Inflammatory macrophage treated with lipopolysaccharide for 1 hour (primary cell): ENCODE results near the gene TAS2R20.
"Not testable (repeated sequence)": the region's sequence is repeated elsewhere in the genome, so short reads cannot be mapped to it uniquely, and the experiment has no call there.

Source experiments
- DNase-seq, 2 donors: peaks; one replicate each; pipeline ENCODE4 v3.0.0-alpha.2; 2020 to 2022

Gene TAS2R20, protein sequence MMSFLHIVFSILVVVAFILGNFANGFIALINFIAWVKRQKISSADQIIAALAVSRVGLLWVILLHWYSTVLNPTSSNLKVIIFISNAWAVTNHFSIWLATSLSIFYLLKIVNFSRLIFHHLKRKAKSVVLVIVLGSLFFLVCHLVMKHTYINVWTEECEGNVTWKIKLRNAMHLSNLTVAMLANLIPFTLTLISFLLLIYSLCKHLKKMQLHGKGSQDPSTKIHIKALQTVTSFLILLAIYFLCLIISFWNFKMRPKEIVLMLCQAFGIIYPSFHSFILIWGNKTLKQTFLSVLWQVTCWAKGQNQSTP

DNA sequence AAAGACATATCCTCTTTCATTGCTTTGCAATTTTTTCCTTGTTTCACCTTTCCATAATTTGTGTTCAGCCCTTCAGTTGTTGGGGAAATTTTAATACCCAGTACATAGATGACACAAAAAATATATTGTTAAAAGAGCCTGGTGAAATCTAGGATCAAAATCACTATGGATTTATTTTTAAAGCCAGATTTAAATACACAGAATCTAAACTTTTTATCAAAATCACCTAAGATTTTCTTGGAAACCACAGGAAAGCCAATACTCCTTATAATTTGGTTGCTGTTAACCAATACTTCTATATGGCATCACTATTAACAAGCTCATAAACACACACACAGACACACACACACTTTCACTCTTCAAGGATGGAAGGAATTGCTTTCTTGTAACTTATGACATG lies at the start of gene TAS2R20:
TAS2R20 (minus strand) TSS at position 101 of the 400 bp plus-strand sequence. CDS start 429 bp downstream, outside the sequence.
- DNase-seq = no peak

DNA sequence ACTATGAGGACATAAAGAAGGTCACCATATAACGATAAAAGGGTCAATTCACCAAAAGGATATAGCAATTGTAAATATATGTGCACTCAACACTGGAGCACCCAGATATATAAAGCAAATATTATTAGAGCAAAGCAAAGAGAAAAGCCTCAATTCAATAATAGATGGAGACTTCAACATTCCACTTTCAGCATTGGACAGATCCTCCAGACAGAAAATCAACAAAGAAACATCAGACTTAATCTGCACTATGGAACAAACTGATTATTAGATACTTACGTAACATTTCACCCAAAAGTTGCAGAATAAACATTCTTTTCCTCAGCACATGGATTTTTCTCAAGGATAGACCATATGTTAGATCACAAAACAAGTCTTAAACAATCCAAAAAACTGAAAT lies 43.3 kb upstream of the TAS2R20 start:
- DNase-seq = not testable (repeated sequence)

DNA sequence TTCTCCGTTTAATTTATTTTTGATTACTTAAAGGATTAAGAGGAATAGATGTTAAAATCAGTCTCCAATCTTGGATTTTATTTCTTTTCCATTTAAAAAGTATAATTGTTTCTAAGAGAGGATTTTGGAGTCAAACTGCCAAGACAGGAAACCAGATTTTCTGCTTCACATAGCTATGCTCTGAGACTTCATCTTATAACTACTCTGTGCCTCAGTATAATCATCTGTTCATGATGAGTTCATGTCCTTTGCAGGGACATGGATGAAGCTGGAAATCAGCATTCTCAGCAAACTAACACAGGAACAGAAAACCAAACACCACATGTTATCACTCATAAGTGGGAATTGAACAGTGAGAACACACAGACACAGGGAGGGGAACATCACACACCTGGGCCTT lies 42.1 kb upstream of the TAS2R20 start:
- DNase-seq = no peak

DNA sequence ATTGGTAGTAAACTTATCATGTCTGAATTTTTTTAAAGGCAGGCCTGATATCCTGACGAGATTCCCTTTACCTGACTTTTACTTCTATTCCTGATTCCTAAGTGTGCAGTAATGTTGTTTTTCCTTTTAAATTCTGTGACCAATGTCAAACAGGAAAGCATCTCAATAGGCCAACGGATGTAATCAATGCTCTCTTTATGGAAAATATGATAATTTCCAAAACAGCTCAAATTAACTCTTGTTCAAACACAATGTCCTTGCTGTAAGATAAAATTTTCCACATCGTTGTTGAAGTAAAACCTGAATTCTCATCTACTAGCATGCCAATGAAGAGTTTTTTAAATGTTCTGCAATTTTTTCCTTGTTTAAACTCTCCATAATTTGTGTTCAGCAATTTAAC lies 41.1 kb upstream of the TAS2R20 start:
- DNase-seq = no peak

DNA sequence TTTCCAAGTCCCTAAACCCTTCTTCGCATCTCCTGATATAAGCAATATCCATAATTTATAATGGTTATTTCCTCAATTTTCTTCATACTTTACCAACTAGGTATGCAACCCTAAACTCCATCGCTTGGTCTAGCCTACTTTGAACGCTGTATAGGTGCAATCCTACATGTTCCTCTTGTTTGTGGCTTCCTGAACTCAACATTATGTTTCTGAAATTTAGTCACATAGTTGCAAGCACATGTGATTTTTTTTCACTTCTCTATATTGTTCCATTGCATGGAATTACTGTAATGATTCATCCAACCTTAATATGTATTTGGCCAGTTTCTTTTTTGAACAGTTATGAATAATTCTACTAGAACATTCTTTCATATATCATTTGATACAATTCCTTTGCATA lies 35.9 kb upstream of the TAS2R20 start:
- DNase-seq = not testable (repeated sequence)

- DNase-seq = no peak
These were observed 33.2 kb upstream of the TAS2R20 start, which contains the start of gene TAS2R31 for GRCh38 chr12:11031307-11031706. TSS of gene TAS2R31 (minus strand) at chr12:11031407. CDS start at chr12:11031335, 72 bp downstream.

- no peak for DNase-seq
These were observed 28.0 kb upstream of the TAS2R20 start for GRCh38 chr12:11026118-11026517.

- DNase-seq = no peak
These were observed 25.3 kb upstream of the TAS2R20 start for GRCh38 chr12:11023387-11023786.

GRCh38 chr12:11022520-11022919 lies 24.4 kb upstream of the TAS2R20 start, which contains the start of gene TAS2R19:
TSS of gene TAS2R19 (minus strand) at chr12:11022620. CDS start at chr12:11022571, 49 bp downstream.
- no peak for DNase-seq

DNA sequence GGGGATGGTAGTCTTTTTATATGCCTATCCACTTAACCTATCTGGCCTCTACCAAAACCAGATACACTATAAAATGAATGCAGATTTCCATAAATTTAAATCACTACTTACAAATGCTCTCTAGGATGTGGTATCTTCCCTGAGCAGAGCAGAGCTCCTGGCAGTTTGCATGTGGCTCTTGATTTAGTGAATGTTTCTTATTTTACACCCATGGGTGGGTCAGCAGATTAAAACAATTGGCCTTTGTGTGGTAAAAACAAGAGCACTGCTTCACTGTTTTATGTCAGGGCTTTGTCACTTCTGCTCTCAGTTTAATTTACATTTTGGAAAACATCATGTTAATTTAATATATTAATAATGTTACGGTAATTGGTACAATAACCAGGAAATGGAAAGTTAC lies 18.8 kb upstream of the TAS2R20 start:
- no peak for DNase-seq

DNA sequence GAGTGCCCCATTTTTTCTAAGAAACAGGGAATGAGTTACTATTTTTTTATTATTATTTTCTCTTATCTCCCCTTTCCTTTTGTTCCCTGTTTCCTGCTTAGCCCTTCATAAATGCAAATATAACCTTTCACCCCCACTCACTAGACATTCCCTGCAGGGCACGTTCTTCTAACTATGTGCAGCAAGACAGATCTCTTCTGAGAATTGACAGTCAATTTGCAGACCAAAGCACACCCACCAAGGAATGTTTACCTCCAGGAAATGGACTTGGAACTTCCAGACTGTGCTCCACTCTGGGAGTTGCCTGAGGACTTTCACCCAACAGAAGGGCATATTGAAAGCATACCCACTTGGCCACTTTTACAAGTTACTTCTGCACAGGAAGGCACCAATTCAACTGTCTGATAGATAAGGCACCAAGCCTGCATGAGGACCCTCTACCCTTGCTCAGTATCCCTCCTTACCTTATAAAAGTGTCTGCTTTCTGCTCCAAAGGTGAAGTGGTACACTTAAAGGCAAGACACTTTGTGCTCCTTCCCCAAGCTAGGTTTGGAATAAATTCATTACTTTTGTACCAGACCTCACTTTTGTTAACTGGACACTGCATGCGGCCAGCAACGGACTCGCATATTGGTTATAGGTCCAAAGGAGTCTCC lies 17.8 kb upstream of the TAS2R20 start:
- DNase-seq = no peak

- no peak for DNase-seq
These were observed 16.1 kb upstream of the TAS2R20 start for GRCh38 chr12:11014234-11014633.

GRCh38 chr12:11007608-11008007 lies 9.5 kb upstream of the TAS2R20 start:
- no peak for DNase-seq

DNA sequence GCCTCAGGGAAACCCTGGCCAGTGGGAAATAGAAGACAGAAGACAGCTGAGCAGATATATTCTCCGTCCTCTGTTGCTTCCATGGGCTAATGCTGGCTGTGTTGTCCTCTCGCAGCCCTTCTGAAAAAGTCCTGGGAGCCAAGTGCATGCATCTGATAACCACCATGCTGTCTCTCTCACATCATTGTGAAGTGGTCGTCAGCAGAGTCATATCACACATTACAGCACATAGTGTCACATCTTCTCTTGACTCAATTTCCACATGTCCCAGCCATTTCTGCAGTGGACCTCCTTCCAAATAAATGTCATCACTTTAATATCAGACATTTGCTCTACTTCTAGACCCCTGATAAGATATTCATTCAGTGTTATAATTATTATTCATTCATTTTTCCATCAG lies 3.8 kb downstream of the TAS2R20 start:
- no peak for DNase-seq

DNA sequence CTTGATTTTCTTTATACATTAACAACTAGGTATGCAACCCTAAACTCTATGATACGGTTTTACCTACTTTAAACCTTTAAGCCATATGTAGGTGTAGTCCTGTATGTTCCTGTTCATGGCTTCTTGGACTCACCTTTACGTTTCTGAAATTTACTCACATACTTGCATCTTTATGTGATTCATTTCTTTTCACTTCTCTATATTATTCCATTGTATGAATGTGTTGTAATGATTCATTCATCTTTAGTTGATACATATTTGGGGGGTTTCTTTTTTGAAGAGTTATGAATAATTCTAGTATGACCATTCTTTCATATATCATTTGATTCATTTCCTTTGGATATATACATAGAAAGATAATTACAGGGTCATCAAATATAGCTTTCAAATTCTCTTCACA lies 9.0 kb downstream of the TAS2R20 start:
- DNase-seq = no peak

DNA sequence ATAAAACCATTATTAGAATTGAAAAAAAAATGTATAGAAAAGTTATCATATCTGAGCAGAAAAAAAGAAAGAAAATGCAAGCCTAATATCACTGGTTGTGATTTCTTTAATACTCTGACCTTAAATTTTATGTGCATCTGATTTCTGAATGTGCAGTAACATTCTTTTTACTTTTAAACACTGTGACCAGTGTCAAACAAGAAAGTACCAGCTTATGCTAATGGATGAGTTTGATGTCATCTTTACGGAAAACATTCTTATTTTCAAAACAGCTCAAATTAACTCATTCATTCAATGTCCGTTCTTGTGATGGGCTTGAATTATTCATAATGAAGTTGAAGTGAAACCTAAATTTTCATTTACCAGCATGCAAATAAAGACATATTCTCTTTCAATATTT lies 11.3 kb downstream of the TAS2R20 start, which contains the start of gene TAS2R50:
TAS2R50 (minus strand) TSS at position 101 of the 400 bp plus-strand sequence; CDS start at position 49, 52 bp downstream.
- no peak for DNase-seq

DNA sequence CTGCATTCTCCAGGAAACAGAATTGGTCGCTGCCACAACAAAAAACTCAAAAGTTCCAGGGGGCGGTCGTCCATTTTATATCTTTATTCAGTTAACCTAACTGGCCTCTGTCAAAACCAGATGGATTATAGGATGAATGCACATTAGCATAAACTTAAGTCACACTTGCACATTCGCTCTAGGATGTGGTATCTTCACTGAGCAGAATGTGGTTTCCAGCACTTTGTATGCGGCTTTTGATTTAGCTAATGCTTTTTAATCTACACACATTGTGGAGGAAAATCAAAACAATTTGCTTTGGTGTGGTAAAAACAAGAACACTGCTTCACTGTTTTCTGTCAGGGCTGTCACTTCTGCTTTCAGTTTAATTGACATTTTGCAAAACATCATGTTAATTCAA lies 15.9 kb downstream of the TAS2R20 start:
- no peak for DNase-seq

GRCh38 chr12:10974965-10975364 lies 23.1 kb downstream of the TAS2R20 start:
- no peak for DNase-seq

DNA sequence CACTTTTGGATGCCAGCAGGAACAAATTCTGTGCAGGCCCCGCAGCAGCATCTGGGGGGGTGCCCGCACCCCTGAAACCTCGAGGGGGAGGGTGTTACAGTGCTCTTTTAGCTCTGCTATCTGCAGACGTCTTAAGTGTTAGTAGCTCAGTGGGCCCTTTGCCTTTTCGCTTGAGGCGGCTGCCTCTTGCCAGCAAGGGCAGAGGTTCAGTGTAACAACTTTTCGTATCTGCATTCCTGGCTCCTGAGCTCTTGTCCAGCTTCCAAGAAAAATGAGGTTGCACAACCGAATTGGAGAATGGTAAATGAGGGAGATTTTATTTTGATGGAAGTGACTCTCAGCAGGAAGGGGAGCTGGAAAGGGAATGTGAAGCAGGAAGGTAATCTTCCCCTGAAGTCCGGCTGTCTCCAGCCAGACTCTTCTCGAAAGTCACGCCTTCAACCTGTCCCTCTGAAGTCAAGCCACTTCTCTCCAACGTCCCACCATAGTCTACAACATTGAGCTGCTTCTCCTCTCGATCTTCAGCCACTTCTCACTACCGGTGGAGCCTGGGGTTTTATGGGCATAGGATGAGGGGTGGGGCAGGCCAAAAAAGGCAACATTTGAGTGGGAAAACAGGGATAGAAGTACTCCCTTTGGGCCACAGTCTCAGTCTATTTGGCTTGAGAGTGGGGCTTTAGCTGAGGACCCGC lies 29.2 kb downstream of the TAS2R20 start:
- DNase-seq = no peak

- DNase-seq = no peak
These were observed 30.7 kb downstream of the TAS2R20 start for GRCh38 chr12:10967409-10967808.

- no peak for DNase-seq
These were observed 31.8 kb downstream of the TAS2R20 start for GRCh38 chr12:10966314-10966713.

GRCh38 chr12:10965476-10965875 lies 32.6 kb downstream of the TAS2R20 start:
- no peak for DNase-seq

GRCh38 chr12:10960211-10960610 lies 37.9 kb downstream of the TAS2R20 start:
- no peak for DNase-seq

DNA sequence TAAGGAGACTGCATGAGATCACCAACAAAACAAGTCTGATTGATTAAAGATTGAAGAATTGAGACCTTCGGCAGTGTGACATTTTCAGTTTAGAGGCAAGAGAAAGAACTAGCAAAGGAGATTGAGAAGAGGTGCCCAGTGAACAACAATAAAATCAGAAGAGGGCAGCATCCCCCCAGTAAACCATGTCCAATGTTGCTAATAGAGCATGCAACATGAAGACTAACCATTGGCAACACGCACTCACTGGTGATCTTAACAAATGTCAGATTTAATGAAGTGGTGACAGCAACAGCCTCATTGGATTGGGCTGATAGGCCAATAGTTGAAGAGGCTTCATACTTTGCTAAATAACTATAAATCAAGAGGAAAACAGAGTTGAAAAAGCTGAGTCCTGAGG lies 38.3 kb downstream of the TAS2R20 start:
- no peak for DNase-seq
